ENCODE results near the gene PPP2R5E. TPM values are rescaled to one million over a fixed set of nuclear protein-coding genes. Genes with fewer than 3 reads are reported as not detected.
A peak's percentile ranks its signal among the peaks of the same experiment; 100 is the strongest.

PPP2R5E gene
- total and polyA plus RNA-seq, 9 of the 15 experiments (the other 6 are each of a cell fraction or from before 2014, with no cell fraction given), result 4.2 to 30.3 (median 11.0) TPM

DNA sequence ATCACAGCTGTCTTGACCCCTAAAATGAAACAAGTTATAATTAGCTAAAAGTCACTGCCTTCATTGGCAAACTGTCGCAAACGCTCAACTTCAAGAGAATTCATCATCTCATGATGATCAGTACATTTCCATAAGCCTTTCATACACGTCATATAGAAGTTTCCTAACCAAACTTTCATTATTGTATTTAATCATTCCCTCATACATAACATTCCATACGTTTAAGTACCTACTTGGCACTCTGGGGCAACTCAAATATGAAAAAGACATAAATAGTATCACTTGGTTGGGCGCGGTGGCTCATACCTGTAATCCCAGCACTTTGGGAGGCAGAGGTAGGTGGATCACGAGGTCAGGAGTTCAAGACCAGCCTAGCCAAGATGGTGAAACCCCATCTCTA lies 12.4 kb upstream of the PPP2R5E start (continued):
- TF ChIP-seq MXI1 (IDR thresholded peaks at IDR 0.05; ENCODE audit: low read depth, low read length) (no peak), ZNF444 (CRISPR knock-in tag; IDR thresholded peaks at IDR 0.05) (no peak)

DNA sequence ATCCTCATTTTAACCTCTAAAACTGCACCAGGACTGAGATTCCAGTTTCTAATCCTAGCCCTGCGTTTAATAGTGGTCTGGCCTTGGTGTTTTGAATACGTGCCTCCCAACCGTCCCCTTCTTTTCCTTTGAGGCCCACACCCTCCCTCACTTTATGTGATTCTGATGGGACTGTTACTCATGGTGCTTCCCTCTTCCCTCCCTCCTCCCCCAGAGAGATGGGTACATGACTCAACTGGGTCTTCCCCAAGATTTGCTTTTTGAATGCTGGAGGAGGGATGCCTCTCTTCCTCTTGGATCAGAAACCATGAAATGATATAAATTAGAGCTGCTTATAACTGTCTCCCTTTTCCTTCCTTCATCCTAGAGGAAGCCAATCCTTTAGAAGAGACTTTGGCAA lies 8.2 kb upstream of the PPP2R5E start:
- DNase-seq (ENCODE audit: extremely low read depth in 1 of 4, low spot score in 3 of 4) (no peak), FAIRE-seq (no peak), ATAC-seq (no peak)
- WGBS (ENCODE audit: insufficient coverage, low coverage, missing lambda C conversion rate), result 16% methylated on average over 3 of the region's 3 CpGs
- Histone ChIP-seq H4K20me1 (replicated peaks; ENCODE audit: control insufficient read depth, insufficient read depth, low read length) (no peaks in the 10 kb centered on the region), H3K9me1 (ENCODE audit: control insufficient read depth, insufficient read depth, low read length) (no peaks in the 10 kb centered on the region), H3K79me2 (ENCODE audit: control insufficient read depth, insufficient read depth, low read length) (no peaks in the 10 kb centered on the region), H3K9ac (ENCODE audit: insufficient read depth in 1 of 2, low read depth in 2 of 2, low read length in 2 of 2) (no peak overlapping the region), H3K36me3 (ENCODE audit: control insufficient read depth, insufficient read depth, low read length) (no peaks in the 10 kb centered on the region), H2AFZ (ENCODE audit: low read depth, low read length) (0 out of 2 replicates have a peak overlapping the region, but pooled peaks have one; percentile 32), H3K27ac (ENCODE audit: extremely low read depth, low read depth, low read length) (no peak overlapping the region), H3K4me1 (replicated peaks in 1 of 2; ENCODE audit: control insufficient read depth in 2 of 2, insufficient read depth in 2 of 2, low read length in 2 of 2) (peaks cover 2 to 10% of the 10 kb centered on the region in 2 experiments; a peak in 3 of 5 replicates), H3K9me3 (replicated peaks; ENCODE audit: control insufficient read depth, insufficient read depth, low read depth, low read length) (no peaks in the 10 kb centered on the region), H3K4me3 (no peak overlapping the region), H3K27me3 (ENCODE audit: control insufficient read depth in 2 of 2, insufficient read depth in 2 of 2, low read length in 2 of 2) (no peaks in the 10 kb centered on the region), H3K4me2 (ENCODE audit: insufficient read depth, low read length) (no peak overlapping the region)
- in situ Hi-C loops (cut with MboI), result no loop called here
- intact Hi-C loops (cut with micrococcal nuclease), result no loop called here
- ChIA-PET POLR2A (interaction anchor here (0.8 kb wide), 1 partner anchor 157 kb away, joined by 4 read pairs; no protein-coding TSS in a partner anchor), CTCF (ENCODE audit: low intra/inter-chr PET ratio) (no interaction called here)
- TF ChIP-seq CHD1 (IDR thresholded peaks at IDR 0.05; ENCODE audit: low read length), result no peak
- no TSS peak for BruUV-seq (replicated peaks)

DNA sequence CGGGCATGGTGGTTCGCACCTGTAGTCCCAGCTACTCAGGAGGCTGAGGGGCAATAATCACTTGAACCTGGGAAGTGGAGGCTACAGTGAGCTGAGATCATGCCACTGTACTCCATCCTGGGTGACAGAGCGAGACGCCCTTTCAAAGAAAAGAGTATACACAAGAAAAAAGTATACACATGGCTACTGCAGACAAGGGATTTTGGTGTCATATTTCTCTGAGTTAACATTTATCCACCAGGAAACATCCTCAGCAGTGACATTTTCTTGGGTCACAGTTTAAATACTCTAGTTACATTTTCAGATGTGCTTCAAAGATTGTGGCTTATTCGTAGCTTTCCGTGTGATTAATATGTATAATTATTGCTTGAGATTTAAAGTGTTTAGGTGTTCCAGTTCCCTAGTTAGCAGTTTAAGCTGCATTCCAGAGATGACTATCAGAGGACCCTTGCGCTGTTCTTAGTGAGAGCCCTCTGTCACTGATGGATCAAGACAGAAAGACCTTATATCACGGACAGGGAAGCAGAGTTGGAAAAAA lies 4.7 kb upstream of the PPP2R5E start:
- Histone ChIP-seq H3K9me1 (ENCODE audit: control insufficient read depth, insufficient read depth, low read length) (no peaks in the 10 kb centered on the region), H3K4me2 (ENCODE audit: insufficient read depth, low read length) (peak overlapping the region; percentile 31), H3K27ac (ENCODE audit: extremely low read depth, low read depth, low read length) (no peak overlapping the region), H3K79me2 (ENCODE audit: control insufficient read depth, insufficient read depth, low read length) (peaks cover 8% of the 10 kb centered on the region), H2AFZ (ENCODE audit: low read depth, low read length) (peak overlapping the region; percentile 80), H3K9me3 (replicated peaks; ENCODE audit: control insufficient read depth, insufficient read depth, low read depth, low read length) (no peaks in the 10 kb centered on the region), H4K20me1 (replicated peaks; ENCODE audit: control insufficient read depth, insufficient read depth, low read length) (no peaks in the 10 kb centered on the region), H3K36me3 (ENCODE audit: control insufficient read depth, insufficient read depth, low read length) (no peaks in the 10 kb centered on the region), H3K9ac (ENCODE audit: insufficient read depth in 1 of 2, low read depth in 2 of 2, low read length in 2 of 2) (no peak overlapping the region), H3K4me3 (no peak overlapping the region), H3K4me1 (replicated peaks in 1 of 2; ENCODE audit: control insufficient read depth in 2 of 2, insufficient read depth in 2 of 2, low read length in 2 of 2) (peaks cover 2 to 10% of the 10 kb centered on the region in 2 experiments; a peak in 3 of 5 replicates), H3K27me3 (ENCODE audit: control insufficient read depth in 2 of 2, insufficient read depth in 2 of 2, low read length in 2 of 2) (no peaks in the 10 kb centered on the region)
- FAIRE-seq (no peak), ATAC-seq (no peak), DNase-seq (ENCODE audit: extremely low read depth in 1 of 4, low spot score in 3 of 4) (no peak)
- CTCF ChIA-PET (ENCODE audit: low intra/inter-chr PET ratio), result interaction anchor here (0.6 to 1.4 kb wide), 2 partner anchors 9 to 159 kb away, joined by 3 read pairs; no protein-coding TSS in a partner anchor
- 11% methylated on average over 8 of the region's 8 CpGs for WGBS (ENCODE audit: insufficient coverage, low coverage, missing lambda C conversion rate)
- POLR2A ChIA-PET, result no interaction called here
- intact Hi-C loops (cut with micrococcal nuclease), result no loop called here
- BruUV-seq (replicated peaks), result no TSS peak
- in situ Hi-C loops (cut with MboI), result no loop called here
- no peak for TF ChIP-seq CBX8 (IDR thresholded peaks at IDR 0.05; ENCODE audit: borderline replicate concordance, extremely low read depth, low read depth, low read length, poor library complexity, severe bottlenecking)
- no peak for TF ChIP-seq ZNF77 (CRISPR knock-in tag; IDR thresholded peaks at IDR 0.05)
- TF ChIP-seq, protein P1, sequence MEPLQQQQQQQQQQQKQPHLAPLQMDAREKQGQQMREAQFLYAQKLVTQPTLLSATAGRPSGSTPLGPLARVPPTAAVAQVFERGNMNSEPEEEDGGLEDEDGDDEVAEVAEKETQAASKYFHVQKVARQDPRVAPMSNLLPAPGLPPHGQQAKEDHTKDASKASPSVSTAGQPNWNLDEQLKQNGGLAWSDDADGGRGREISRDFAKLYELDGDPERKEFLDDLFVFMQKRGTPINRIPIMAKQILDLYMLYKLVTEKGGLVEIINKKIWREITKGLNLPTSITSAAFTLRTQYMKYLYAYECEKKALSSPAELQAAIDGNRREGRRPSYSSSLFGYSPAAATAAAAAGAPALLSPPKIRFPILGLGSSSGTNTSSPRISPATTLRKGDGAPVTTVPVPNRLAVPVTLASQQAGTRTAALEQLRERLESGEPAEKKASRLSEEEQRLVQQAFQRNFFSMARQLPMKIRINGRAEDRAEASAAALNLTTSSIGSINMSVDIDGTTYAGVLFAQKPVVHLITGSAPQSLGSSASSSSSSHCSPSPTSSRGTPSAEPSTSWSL (CRISPR knock-in tag; IDR thresholded peaks at IDR 0.05; ENCODE audit: borderline replicate concordance), result no peak
- TF ChIP-seq MIER1 (IDR thresholded peaks at IDR 0.05; ENCODE audit: low read depth), result no peak
- TF ChIP-seq XRCC4 (IDR thresholded peaks at IDR 0.05; ENCODE audit: extremely low read depth, insufficient read depth, insufficient read length), result no peak
- no peak for TF ChIP-seq SAFB (IDR thresholded peaks at IDR 0.05; ENCODE audit: borderline replicate concordance, low read depth, low read length)
- no peak for TF ChIP-seq ZNF133 (CRISPR knock-in tag; IDR thresholded peaks at IDR 0.05)
- no peak for TF ChIP-seq HNRNPH1 (optimal IDR thresholded peaks at IDR 0.05; ENCODE audit: low read depth, low read length)
- no peak for TF ChIP-seq BCL6 (CRISPR knock-in tag; IDR thresholded peaks at IDR 0.05)
